ENCODE measurements around the gene GASK1A.

GASK1A gene

DNA sequence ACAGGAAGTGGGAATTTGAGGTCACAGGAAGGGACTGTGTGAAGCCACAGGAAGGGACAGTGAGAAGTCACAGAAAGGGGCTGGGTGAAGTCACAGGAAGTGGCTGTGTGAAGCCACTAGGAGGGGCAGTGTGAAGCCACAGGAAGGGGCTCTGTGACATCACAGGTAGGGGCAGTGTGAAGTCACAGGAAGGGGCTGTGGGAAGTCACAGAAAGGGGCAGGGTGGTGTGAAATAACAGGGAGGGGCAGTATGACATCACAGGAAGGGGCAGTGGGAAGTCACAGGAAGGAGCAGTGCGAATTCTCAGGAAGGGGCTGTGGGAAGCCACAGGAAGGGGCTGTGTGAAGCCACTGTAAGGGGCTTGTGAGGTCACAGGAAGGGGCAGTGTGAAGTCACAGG, 35.8 kb downstream of the GASK1A start:
- no peak for DNase-seq

DNA sequence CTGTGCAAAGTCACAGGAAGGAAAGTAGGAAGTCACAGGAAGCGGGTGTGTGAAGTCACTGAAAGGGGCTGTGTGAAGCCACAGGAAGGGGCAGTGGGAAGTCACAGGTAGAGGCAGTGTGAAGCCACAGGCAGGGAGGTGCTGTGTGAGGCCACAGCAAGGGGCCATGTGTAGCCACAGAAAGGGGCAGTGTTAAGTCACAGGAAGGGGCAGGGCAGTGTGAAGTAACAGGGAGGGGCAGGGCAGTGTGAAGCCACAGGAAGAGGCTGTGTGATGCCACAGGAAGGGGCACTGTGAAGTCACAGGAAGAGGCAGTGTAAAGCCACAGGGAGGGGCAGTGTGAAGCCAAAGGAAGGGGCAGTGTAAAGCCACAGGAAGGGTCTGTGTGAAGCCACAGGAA, 36.5 kb downstream of the GASK1A start:
- DNase-seq = no peak

DNA sequence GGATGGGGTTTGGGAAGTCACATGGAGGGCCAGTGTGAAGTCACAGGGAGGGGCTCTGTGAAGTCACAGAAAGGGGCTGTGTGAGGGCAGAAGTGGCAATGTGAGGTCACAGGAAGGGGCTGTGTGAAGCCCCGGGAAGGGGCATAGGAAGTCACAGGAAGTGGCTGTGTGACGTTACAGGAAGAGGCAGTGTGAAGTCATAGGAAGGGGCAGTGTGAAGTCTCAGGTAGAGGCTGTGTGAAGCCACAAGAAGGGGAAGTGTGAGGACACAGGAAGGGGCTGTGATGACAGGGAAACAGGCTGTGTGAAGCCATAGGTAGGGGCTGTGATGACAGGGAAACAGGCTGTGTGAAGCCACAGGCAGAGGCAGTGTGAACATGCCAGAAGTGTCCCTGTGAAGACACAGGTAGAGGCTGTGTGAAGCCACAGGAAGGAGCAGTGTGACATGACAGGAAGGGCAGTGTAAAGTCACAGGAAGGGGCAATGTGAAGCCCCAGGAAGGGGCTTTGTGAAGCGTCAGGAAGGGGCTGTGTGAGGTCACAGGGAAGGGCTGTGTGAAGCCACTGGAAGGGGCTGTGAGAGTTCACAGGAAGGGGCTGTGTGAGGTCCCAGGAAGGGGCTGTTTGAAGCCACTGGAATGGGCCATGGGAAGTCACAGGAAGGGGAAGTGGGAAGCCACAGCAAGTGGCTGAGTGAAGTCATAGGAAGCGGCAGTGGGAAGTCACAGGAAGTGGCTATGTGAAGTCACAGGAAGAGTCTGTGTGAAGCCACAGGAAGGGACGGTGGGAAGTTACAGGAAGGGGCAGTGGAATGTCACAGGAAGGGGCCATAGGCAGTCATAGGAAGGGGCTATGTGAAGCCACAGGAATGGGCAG, 37.1 kb downstream of the GASK1A start:
- no peak for DNase-seq

DNA sequence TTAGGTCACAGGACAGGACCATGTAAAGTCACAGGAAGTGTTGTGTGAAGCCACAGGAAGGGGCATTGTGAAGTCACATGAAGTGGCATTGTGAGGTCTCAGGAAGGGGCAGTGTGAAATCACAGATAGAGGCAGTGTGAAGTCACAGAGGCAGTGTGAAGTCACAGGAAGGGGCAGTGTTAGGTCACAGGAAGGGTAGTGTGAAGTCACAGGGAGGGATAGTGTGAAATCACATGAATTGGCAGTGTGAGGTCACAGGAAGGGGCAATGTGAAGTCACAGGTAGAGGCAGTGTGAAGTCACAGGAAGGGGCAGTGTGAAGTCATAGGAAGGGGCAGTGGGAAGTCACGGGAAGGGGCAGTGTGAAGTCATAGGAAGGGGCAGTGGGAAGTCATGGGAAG, 37.9 kb downstream of the GASK1A start:
- no peak for DNase-seq

DNA sequence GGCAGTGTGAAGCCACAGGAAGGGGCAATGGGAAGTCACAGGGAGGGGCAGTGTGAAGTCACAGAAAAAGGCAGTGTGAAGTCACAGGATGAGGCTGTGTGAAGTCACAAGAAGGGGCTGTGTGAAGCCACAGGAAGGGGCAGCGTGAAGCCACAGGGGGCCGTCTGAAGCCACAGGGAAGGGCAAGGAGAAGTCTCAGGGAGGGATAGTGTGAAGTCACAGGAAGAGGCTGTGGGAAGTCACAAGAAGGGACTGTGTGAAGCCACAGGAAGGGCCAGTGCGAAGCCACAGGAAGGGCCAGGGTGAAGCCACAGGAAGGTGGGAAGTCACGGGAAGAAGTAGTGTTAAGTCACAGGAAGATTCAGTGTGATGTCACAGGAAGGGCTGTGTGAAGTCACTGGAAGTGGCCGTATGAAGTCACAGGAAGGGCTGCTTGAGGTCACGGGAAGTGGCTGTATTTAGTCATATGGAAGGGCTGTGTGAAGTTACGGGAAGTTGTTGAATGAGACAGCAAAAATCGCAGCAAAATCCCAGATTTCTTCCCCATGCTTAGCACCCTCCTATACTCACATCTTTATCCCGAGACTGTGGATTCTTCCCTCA, 38.6 kb downstream of the GASK1A start:
- DNase-seq = no peak

DNA sequence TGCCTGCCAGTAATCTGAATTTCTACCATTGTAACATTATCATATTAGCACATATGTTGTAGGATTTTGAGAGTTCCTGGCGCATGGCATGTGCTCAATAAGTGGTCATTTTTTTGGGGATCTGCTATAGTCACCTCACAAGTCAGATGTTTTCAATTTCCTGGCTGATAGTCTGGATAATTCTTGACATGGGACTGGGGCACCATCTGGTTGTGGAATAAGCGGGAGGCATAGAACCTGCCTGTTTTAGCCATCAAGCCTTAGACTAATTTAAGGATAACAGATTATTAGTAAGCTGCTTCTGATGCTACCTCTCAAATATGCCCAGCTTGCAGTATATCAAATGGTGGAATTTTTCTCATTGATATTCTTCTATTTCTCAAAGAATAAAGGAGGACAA, 39.1 kb downstream of the GASK1A start:
- no peak for DNase-seq

DNA sequence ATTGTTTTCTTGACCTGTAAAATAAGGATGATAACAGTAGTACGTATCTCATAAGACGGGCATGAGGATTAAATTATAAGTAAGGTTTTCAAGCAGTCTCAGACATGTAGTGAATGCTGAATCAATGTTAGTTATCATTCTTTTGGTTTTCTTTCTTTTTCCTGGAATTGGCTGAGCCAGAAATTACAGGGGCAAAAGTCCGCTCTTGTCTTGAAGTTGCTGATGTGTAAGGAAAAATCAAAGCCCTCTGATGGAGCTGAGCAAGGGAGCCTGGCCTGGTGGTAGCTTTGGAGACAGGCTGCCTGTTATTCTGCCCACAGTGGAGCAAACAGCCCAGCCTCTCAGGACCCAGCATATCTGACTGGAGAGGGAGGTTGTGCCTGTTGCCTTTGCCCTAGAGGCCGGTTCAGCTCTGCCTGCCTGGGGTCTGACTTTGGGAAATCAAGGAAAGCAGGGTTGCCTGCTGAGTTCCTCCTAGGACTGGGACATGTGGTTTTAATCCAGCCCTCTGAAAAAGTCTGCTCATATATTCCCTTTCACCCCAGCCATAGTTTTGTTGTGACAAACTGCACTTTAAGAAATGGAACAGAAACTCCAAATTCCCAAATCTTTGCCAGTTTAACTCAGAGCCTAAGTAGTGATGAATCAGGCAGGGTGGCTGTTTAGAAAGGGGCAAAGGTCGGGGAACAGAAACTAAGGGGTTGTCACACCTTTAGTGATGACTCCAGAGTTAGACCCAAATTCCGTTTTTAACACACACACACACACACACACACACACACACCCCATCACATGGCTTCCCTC, 40.1 kb downstream of the GASK1A start:
- DNase-seq = no peak

DNA sequence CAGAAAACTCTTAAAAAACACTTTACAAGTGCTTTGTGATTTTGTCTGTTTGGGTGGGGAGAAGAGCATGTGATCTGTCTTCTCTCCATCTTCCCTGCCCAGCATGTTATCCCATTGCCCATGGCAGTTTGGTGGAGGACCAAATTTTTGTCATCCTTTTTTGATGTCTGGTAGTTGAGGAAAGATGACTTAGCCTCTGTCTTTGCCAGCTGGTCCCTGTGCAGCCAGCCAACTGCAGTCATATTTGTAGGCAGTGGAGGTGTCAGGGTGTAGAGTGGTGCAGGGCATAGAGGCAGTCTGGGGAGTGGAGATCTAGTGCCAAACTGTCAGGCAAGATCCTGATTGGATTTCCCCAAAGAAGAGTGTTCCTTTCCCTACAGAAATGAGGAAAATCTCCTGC, 40.7 kb downstream of the GASK1A start:
- no peak for DNase-seq

DNA sequence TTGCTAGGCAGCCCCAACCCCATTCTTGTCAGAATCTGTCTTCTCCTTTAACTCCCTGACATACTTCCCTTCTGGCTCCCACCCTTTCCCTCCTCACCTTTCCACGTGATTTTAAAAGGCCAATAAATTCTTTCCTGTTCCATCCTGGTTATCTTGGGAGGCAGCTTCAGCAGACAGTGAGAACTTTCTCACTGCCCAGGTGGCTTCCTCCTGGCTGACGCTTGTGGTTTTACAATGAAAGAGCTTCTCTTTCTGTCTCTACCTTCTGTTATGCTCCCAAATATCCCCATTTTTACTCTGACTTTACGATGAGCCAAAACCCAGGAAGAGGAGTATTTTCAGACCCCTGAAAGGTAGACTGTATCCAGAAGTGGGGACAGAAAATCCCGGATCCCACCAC, 42.1 kb downstream of the GASK1A start:
- no peak for DNase-seq

DNA sequence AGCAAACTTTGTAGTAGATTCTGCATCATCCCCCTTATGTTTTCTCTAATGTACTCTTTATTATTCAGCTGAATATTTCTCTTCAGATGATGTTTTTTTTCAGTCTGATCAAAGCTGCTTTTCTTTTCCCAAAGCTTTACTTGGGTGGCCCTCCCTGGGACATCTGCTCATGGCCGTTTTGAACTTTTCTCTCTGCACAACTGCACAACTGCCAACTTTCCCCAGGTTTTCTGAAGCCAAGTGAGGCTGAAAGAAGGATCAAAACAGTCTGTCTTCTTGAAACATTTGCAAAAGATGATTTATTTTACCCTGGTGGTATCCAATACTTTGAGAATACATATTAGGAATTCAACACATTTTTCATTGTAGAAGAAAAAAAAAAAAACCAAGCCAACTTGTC, 43.0 kb downstream of the GASK1A start:
- no peak for DNase-seq

DNA sequence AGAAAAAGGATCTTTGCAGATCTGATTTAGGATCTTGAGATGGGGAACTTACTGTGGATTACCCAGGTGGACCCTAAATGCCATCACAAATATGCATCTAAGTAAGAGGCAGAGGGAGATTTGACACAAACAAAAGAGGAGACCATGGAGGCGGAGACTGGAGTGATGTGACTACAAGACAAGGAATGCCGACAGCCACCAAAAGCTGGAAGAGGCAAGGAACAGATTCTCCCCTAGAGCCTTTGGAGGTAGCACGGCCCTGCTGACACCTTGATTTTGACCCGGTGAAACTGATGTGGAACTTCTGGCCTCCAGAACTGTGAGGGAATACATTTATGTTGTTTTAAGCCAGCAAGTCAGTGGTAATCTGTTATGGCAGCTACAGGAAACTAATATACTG, 44.0 kb downstream of the GASK1A start:
- no peak for DNase-seq

DNA sequence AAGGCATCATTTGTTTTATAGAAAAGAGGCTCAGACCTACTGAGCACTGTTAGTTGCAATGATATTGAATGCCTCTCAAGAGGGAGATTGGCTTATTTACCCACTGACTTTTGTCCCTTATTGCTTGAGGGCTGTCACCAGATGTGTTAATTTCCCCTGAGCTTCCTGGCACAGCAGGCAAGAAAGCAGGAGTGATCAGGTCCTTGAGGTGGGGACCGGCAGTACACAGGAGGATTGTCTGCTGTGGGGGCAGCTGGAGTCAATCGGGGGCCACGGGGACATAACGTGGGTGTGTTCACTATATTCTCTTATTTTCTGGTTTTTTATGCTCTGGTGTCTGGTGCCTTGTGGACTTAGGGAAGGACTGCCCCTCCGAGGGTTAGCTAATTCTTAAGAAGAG, 44.6 kb downstream of the GASK1A start:
- DNase-seq = no peak

DNA sequence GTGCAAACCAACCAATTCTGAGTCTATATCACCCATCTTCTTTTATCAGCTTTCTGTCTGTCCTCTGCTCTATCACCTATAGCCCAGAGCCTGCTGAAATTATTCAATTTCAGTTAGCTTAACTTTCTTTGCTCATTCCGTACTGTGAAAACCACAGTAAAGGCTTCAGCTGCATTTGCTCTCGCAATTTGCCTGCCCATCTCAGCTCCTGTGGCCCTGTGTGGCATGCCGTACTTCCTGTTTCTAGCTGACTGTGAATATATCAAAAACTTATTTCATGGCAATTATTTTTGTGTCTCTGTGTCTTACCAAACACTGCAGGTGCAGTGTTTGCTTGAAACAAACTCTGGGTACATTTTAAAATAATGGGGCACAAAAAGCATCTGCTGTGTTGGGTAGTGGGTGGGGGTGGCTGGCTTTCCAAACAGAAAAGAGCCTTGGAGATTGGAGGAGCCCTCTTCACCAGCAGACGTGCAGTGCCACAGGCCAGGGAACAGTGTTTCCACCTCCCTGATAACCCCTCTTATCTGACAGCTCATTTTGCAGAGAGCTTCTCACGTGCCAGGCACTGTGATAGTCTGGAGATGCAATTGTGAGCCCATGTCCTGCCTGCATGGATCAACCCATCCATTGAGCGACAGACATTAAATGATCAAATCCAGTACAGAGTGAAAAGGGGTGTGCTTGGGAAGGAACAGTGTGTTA, 45.2 kb downstream of the GASK1A start:
- no peak for DNase-seq

DNA sequence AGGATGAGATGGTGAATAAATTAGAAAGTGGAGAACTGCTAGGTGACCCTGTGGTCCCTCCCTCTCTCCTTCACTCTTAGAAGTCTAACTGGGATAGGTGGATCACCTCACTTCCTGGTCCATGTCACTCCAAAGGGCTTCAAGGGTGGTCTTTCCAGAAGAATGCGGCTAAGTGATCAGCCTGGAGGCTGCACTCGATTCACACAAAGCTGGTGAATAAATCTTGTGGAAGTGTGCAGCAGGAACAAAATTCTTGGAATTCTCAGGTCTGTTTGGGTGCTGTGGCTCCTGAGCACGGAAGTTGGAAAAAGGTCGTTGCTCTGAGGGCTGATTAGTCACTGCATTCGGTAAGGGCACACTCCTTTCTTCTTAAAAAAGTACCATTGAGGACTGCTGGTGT, 46.3 kb downstream of the GASK1A start:
- DNase-seq = no peak

DNA sequence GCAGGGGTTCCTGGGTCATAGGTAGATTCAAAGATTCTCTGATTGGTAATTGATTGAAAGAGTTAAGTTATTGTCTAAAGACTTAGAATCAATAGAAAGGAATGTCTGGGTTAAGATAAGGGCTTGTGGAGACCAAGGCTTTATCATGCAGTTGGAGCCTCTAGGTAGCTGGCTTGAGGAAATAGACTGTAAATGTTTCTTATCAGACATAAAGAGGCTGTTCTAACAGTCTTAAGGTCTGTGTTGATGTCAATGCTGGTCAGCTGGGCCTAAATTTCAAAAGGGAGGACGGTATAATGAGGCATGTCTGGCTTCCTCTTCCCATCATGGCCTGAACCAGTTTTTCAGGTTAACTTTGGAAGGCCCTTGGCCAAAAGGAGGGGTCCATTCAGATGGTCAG, 48.9 kb downstream of the GASK1A start:
- DNase-seq = no peak

DNA sequence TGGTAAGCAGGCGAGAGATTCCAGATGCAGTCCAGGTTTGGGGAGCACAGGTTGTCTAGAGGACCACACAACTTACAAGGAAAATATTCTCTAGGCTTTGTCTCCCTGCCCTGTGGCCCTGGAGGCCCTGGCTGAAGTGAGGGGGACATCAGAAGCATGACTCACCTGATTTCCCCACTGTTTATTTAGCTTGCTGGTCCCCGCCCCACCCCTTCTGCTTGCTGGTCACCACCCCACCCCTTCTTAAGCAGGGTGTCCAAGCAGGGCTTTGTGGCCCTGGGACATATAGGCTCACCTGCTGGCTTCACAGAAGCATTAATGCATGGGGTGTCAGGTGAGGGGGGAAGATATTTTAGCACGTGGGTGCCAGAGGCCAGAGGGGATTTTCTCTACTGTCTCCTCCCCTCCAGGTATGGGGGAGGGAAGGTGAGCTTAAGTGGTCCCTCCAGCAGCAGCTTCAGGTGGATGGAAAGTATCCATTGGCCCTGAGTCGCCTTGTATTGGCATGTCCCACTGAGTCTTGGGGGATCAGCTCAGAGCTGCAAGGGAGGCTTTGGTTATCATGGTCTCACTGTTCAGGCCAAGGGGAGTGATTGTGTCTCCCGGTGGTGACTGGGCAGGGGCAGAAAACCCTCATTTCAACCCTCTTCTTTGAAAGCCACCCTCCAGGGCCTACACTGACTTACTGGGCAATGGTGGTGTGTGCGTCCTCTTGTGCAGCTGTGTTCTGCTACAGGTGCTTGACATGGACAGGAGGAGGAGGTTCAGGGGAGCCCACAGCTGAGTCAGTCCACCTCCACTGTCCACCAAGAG, 49.8 kb downstream of the GASK1A start:
- DNase-seq = no peak

DNA sequence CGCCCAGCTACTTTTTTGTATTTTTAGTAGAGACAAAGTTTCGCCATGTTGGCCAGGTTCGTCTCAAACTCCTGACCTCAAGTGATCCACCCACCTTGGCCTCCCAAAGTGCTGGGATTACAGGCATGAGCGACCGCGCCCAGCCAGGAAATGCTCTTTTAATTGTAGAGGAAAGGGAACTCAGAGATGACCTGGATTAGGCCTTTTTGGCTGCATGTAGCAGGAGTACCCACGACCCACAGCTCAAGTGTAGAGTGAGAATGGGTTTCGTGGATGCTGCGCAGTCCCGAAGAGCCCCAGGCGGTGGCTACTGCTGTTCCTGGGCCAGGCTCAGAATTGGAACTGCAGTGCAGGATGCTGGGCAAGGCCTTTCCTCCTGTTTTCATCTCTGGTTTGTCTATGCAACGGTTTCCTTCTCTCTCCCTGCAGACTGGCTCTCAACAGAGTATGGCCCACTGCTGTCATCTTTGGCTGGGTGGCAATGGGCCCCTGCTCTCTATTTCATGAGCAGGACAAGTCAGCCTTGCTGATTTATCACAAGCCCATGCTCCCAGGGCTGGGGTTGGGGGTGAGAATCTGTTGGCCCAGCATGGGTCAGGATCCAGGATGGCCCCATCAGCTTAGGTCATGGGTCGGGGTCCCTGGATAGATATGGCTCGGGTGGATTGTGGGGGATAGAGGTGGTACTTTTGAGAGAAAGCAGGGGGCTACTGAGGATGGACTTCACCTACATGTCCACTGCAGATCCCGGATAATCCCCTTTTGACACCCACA, 51.2 kb downstream of the GASK1A start:
- DNase-seq = no peak

DNA sequence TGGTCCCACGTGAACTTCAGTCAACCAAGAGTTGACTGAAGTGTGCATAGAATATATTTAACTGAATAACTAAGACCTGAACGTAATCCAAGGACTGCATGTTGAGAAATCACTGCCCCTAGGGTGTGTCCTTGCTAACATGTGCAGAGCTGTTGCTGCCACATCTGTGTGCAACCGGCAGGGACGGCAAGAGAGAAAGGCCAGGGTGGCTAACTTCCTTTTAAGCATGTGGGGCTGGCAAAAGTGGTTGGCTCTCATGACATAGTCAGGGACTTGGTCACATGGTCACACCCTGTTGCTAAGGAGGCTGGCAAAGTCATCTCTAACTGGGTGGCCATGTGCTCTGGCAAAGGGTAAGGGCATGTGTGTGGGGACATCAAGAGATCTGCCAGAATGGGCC, 52.4 kb downstream of the GASK1A start:
- no peak for DNase-seq

DNA sequence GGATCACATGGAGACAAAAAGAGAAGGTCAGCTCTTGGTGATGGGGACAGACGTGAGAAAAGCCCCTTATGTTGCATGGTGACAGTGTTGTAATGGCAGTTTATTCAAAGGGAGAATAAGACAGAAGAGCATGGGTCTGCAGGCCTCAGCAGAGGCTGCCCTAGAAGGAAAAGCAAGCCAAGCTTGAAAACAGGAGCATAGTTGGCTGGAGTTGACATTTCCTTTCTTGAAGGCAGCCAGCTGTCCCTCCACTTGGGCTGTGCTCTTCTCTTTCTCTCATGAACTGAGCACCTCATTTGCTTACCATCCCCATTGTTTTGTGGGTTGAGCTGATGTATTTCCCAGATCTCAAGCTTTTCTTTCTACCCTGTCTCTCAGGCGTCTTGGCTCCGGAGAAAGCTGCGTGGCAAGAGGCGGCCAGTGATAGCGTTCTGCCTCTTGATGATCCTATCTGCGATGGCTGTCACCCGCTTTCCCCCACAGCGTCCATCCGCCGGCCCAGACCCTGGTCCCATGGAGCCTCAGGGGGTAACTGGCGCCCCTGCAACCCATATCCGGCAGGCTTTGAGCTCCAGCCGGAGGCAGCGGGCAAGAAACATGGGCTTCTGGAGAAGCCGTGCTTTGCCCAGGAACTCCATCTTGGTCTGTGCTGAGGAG, 52.9 kb downstream of the GASK1A start:
- no peak for DNase-seq

DNA sequence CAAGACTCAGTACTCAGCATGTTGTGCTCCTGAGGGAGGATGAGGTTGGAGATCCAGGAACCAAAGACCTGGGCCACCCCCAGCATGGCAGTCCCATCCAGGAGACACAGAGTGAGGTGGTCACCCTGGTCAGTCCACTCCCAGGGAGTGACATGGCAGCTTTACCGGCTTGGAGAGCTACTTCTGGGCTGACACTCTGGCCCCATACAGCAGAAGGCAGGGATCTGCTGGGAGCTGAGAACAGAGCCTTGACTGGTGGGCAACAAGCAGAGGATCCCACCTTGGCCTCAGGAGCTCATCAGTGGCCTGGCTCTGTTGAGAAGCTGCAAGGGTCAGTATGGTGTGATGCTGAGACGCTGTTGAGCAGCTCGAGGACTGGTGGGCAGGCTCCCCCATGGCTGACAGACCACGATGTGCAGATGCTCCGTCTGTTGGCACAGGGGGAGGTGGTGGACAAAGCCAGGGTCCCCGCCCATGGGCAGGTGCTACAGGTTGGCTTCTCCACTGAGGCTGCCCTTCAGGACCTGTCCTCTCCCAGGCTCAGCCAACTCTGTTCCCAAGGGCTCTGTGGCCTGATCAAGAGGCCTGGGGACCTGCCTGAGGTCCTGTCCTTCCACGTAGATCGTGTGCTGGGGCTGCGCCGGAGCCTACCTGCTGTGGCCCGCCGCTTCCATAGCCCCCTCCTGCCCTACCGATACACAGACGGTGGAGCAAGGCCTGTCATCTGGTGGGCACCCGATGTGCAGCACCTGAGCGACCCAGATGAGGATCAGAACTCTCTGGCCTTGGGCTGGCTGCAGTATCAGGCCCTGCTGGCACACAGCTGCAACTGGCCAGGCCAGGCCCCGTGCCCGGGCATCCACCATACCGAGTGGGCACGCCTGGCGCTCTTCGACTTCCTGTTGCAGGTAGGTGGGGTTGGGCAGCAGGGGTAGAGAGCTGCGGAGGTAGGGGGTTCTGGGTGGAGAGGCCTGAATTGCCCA, 53.8 kb downstream of the GASK1A start:
- DNase-seq = no peak

All from GOT3 (cell line).